IMR-90 (cell line): ENCODE data around the gene MCRS1. TPM values are rescaled to one million over a fixed set of nuclear protein-coding genes. Genes with fewer than 3 reads are reported as not detected.

Source experiments
- ATAC-seq: fragments of 200-7000 bp; cut with Tn5 transposase; 2 replicates; pipeline ENCODE4 v1.9.1; 2020; ENCODE audit warnings: low read depth, mild to moderate bottlenecking, moderate library complexity
- BruUV-seq: library from RNA; stranded (reverse); fragments of 400-500 nt; replicated peaks from 2 replicates; lab custom pipeline; 2021; lab: Mats Ljungman, UMichigan
- CTCF ChIA-PET: fragments of 300-600 bp; formaldehyde crosslinking; extraction: SDS; loops from one replicate; lab custom pipeline; 2021; ENCODE audit warnings: antibody characterized with exemption; lab: Yijun Ruan, JAX
- POLR2A ChIA-PET: fragments of 300-600 bp; sonication (Branson Sonifier 250); formaldehyde crosslinking; loops from one replicate; lab custom pipeline; 2022; ENCODE audit warnings: antibody characterized with exemption; ENCODE audit not compliant: unreplicated experiment; lab: Charles Lee
- DNase-seq: peaks from one replicate; pipeline ENCODE4 v3.0.0; 2013
- H2AFZ ChIP-seq: replicated peaks from 2 replicates; pipeline ENCODE3; 2013; ENCODE audit warnings: low read length, mild to moderate bottlenecking; ENCODE audit not compliant: poor library complexity
- H2AK5ac ChIP-seq: 2 replicates; pipeline ENCODE4 v1.6.1; 2013; ENCODE audit warnings: low read depth, low read length, inconsistent platforms
- H2AK9ac ChIP-seq: replicated peaks from 2 replicates; pipeline ENCODE3; 2013; ENCODE audit warnings: mild to moderate bottlenecking, low read depth, low read length, moderate library complexity; ENCODE audit not compliant: poor library complexity
- H2BK120ac ChIP-seq: 2 replicates; pipeline ENCODE4 v1.6.1; 2013; ENCODE audit warnings: low read depth, low read length, inconsistent platforms
- H2BK15ac ChIP-seq: 3 replicates; pipeline ENCODE4 v1.6.1; 2013; ENCODE audit warnings: low read depth, low read length, inconsistent platforms
- H2BK20ac ChIP-seq: 2 replicates; pipeline ENCODE4 v1.6.1; 2013; ENCODE audit warnings: low read depth, mild to moderate bottlenecking, inconsistent platforms, low read length, moderate library complexity
- H2BK5ac ChIP-seq: 2 replicates; pipeline ENCODE4 v1.6.1; 2013; ENCODE audit warnings: mild to moderate bottlenecking, low read depth, low read length, inconsistent platforms; ENCODE audit not compliant: poor library complexity, severe bottlenecking
- H3K14ac ChIP-seq: replicated peaks from 2 replicates; pipeline ENCODE4 v1.6.1; 2013; ENCODE audit warnings: low read depth, low read length, inconsistent platforms
- H3K18ac ChIP-seq: 2 replicates; pipeline ENCODE4 v1.6.1; 2013; ENCODE audit warnings: low read depth, low read length, control low read depth
- H3K23ac ChIP-seq: 2 replicates; pipeline ENCODE4 v1.6.1; 2013; ENCODE audit warnings: low read depth, low read length, inconsistent platforms
- H3K27ac ChIP-seq: 2 replicates; pipeline ENCODE4 v1.5.1; 2013; ENCODE audit warnings: mild to moderate bottlenecking, control low read depth, low read length; ENCODE audit not compliant: insufficient read depth
- H3K27me3 ChIP-seq: 2 replicates; pipeline ENCODE4 v1.6.1; 2013; ENCODE audit warnings: low read length; ENCODE audit not compliant: control insufficient read depth, insufficient read depth
- H3K36me3 ChIP-seq: 2 replicates; pipeline ENCODE4 v1.6.1; 2013; ENCODE audit warnings: low read length, mixed read lengths; ENCODE audit not compliant: control insufficient read depth, insufficient read depth
- H3K4ac ChIP-seq: 2 replicates; pipeline ENCODE4 v1.6.1; 2013; ENCODE audit warnings: low read depth, low read length, inconsistent platforms
- H3K4me1 ChIP-seq: 2 replicates; pipeline ENCODE4 v1.6.1; 2013; ENCODE audit warnings: low read length, mixed read lengths; ENCODE audit not compliant: control insufficient read depth, insufficient read depth
- H3K4me2 ChIP-seq: 2 replicates; pipeline ENCODE4 v1.6.1; 2013; ENCODE audit warnings: low read depth, mild to moderate bottlenecking, control low read depth, low read length, moderate library complexity
- H3K4me3 ChIP-seq: 2 replicates; pipeline ENCODE4 v1.5.1; 2013; ENCODE audit warnings: low read depth, mild to moderate bottlenecking, control low read depth, low read length, moderate library complexity; ENCODE audit not compliant: insufficient read depth
- H3K56ac ChIP-seq: 2 replicates; pipeline ENCODE4 v1.6.1; 2013; ENCODE audit warnings: low read length, inconsistent platforms; ENCODE audit not compliant: insufficient read depth; ENCODE audit errors: extremely low read depth
- H3K79me1 ChIP-seq, 2 experiments: 2 replicates each; pipeline ENCODE4 v1.6.1; 2013; ENCODE audit warnings: low read length in 2 of 2, inconsistent platforms in 1 of 2, low read depth in 1 of 2
- H3K9ac ChIP-seq: 2 replicates; pipeline ENCODE4 v1.6.1; 2013; ENCODE audit warnings: low read depth, low read length, control low read depth
- H3K9me1 ChIP-seq: 2 replicates; pipeline ENCODE4 v1.6.1; 2013; ENCODE audit warnings: low read length, inconsistent platforms; ENCODE audit not compliant: insufficient read depth
- H3K9me3 ChIP-seq: 2 replicates; pipeline ENCODE4 v1.6.1; 2013; ENCODE audit warnings: low read length; ENCODE audit not compliant: control insufficient read depth, insufficient read depth
- H4K20me1 ChIP-seq: 2 replicates; pipeline ENCODE4 v1.6.1; 2013; ENCODE audit warnings: low read length, inconsistent platforms; ENCODE audit not compliant: insufficient read depth
- H4K5ac ChIP-seq: 2 replicates; pipeline ENCODE4 v1.6.1; 2013; ENCODE audit warnings: mild to moderate bottlenecking, low read depth, low read length, control low read depth
- H4K8ac ChIP-seq, 2 experiments: 2 replicates each; pipeline ENCODE4 v1.6.1; 2013; ENCODE audit warnings: low read depth in 2 of 2, low read length in 2 of 2, control low read depth in 1 of 2, inconsistent platforms in 1 of 2
- H4K91ac ChIP-seq: 2 replicates; pipeline ENCODE4 v1.6.1; 2013; ENCODE audit warnings: low read depth, low read length, inconsistent platforms; ENCODE audit not compliant: insufficient read depth
- MXI1 ChIP-seq: IDR thresholded peaks from 2 replicates; pipeline ENCODE4 v1.6.1; 2012; ENCODE audit warnings: low read depth, mild to moderate bottlenecking, low read length, moderate library complexity, borderline replicate concordance
- POLR2A ChIP-seq: IDR thresholded peaks from 2 replicates; pipeline ENCODE4 v1.6.1; 2012; ENCODE audit warnings: mild to moderate bottlenecking, low read depth, low read length
- RAD21 ChIP-seq: IDR thresholded peaks from 2 replicates; pipeline ENCODE4 v1.6.1; 2012; ENCODE audit warnings: low read length, improper control_type of control experiment
- RCOR1 ChIP-seq: IDR thresholded peaks from 2 replicates; pipeline ENCODE4 v1.6.1; 2012; ENCODE audit warnings: mild to moderate bottlenecking, low read length, improper control_type of control experiment; ENCODE audit not compliant: insufficient replicate concordance
- RFX5 ChIP-seq: IDR thresholded peaks from 2 replicates; pipeline ENCODE4 v1.8.0; 2012; ENCODE audit warnings: low read depth, mild to moderate bottlenecking, low read length, moderate library complexity
- USF2 ChIP-seq: fragments of 150-350 bp; IDR thresholded peaks from 2 replicates; pipeline ENCODE4 v1.6.1; 2017; ENCODE audit warnings: mild to moderate bottlenecking, antibody characterized with exemption, low read length, low read depth
- WGBS, 2 experiments: methylation state at CpG; one replicate each; pipeline versions ENCODE4 v1.1.5 to v1.1.7; 2013; ENCODE audit warnings: missing lambda C conversion rate in 2 of 2; ENCODE audit not compliant: insufficient read length in 1 of 2; ENCODE audit errors: extremely low coverage in 2 of 2; 5-methylcytosine and 5-hydroxymethylcytosine counted together
- dilution Hi-C: fragments of 300-500 bp; cut with HindIII; formaldehyde crosslinking; loops from one replicate; pipeline ENCODE4 v1.14.3; 2018; ENCODE audit warnings: low sequenced_read_pairs; ENCODE audit not compliant: unreplicated experiment
- in situ Hi-C: fragments of 300-500 bp; cut with MboI; formaldehyde crosslinking; loops from 3 replicates; pipeline ENCODE4 v1.14.3; 2019; ENCODE audit warnings: low sequenced_read_pairs, inconsistent platforms, mixed read lengths
- intact Hi-C: fragments of 100-400 bp; cut with micrococcal nuclease; formaldehyde crosslinking; loops from 2 replicates; pipeline ENCODE4 v1.10.0; 2022
- polyA plus RNA-seq, 3 experiments: library from polyadenylated mRNA; depleted of rRNA; stranded (reverse); fragments of >200 nt; gene quantifications; 2 replicates each; pipeline ENCODE4 v1.2.3, GENCODE V29; 2012; ENCODE audit warnings: low replicate concordance in 1 of 3
- total RNA-seq: library from RNA; depleted of rRNA; stranded (reverse); fragments of >200 nt; gene quantifications from 2 replicates; pipeline ENCODE4 v1.2.3, GENCODE V29; 2012

MCRS1 gene
- total and polyA plus RNA-seq, 2 of the 4 experiments (the other 2 are of a cell fraction) = 72.9 to 73.2 TPM

- no peak overlapping the region for H3K56ac ChIP-seq
- no peak overlapping the region for H3K4ac ChIP-seq
- ATAC-seq = no peak; the same call in 1 of the 2 replicates
- POLR2A ChIA-PET = no interaction called here
- H2BK15ac ChIP-seq = no peak overlapping the region
- peak overlapping the region; percentile 58 for H3K4me2 ChIP-seq
- CTCF ChIA-PET = interaction anchor here (1.3 kb wide), 1 partner anchor 179 kb away, joined by 4 read pairs; no protein-coding TSS in a partner anchor
- H2AK5ac ChIP-seq = no peak overlapping the region
- H3K23ac ChIP-seq = peak overlapping the region; percentile 71; the same call in 1 of the 2 replicates
- no peaks in the 10 kb centered on the region for H3K9me1 ChIP-seq
- peak overlapping the region; percentile 51; the same call in 1 of the 2 replicates for H3K4me3 ChIP-seq
- H3K9ac ChIP-seq = no peak overlapping the region
- H3K14ac ChIP-seq = no peak overlapping the region
- H4K8ac ChIP-seq = no peak overlapping the region
- H4K5ac ChIP-seq = no peak overlapping the region
- H3K79me1 ChIP-seq = no peaks in the 10 kb centered on the region
- intact Hi-C loops = no loop called here
- H3K18ac ChIP-seq = no peak overlapping the region
- H2BK20ac ChIP-seq = no peak overlapping the region
- 0 out of 2 replicates have a peak, but pooled peaks cover 2% of the 10 kb centered on the region for H3K4me1 ChIP-seq
- H3K27me3 ChIP-seq = peaks cover 49% of the 10 kb centered on the region
- no peaks in the 10 kb centered on the region; the same call in 1 of the 2 replicates for H4K20me1 ChIP-seq
- H2AK9ac ChIP-seq = peak overlapping the region; percentile 89
- WGBS, 2 experiments = 2% methylated on average over 18 of the region's 61 CpGs; no CpG with 5 or more reads in 1 of the 2 experiments
- no peak overlapping the region for H4K91ac ChIP-seq
- TF ChIP-seq RCOR1 (no peak), USF2 (no peak), RFX5 (no peak), MXI1 (no peak), POLR2A (no peak), RAD21 (no peak)
- dilution Hi-C loops = no loop called here
- peak overlapping the region; percentile 80 for H2AFZ ChIP-seq
- H3K9me3 ChIP-seq = no peaks in the 10 kb centered on the region
- H2BK120ac ChIP-seq = no peak overlapping the region
- BruUV-seq = no TSS peak
- H3K27ac ChIP-seq = no peak overlapping the region
- H2BK5ac ChIP-seq = no peak overlapping the region
- in situ Hi-C loops = no loop called here
- no peak for DNase-seq
- H3K36me3 ChIP-seq = no peaks in the 10 kb centered on the region
Measured at GRCh38 chr12:49537752-49538509, 30.0 kb downstream of the MCRS1 start.
